Right atrium auricular region (tissue), 2 donors: ENCODE data around the gene CCT6A. TPM values are rescaled to one million over a fixed set of nuclear protein-coding genes. Genes with fewer than 3 reads are reported as not detected.
"Not testable (repeated sequence)": the region's sequence is repeated elsewhere in the genome, so short reads cannot be mapped to it uniquely, and the experiment has no call there.

ENCODE experiments used
- DNase-seq: peaks from one replicate; pipeline ENCODE4 v3.0.0-alpha.2; 2019; ENCODE audit warnings: low spot score
- H3K27ac ChIP-seq, 2 donors: fragments of 200-600 bp; sonication (generic); 1 replicate in 1 of 2; 2 replicates in 1 of 2; pipeline ENCODE4 v1.5.1; 2016 to 2019
- H3K27me3 ChIP-seq, 2 donors: fragments of 200-600 bp; sonication (generic); one replicate each; pipeline versions ENCODE4 v1.5.1 to v1.6.0; 2017 to 2019
- H3K36me3 ChIP-seq: fragments of 200-600 bp; sonication (generic); one replicate; pipeline ENCODE4 v1.5.1; 2016
- H3K4me1 ChIP-seq, 2 donors: fragments of 200-600 bp; sonication (generic); one replicate each; pipeline versions ENCODE4 v1.5.1 to v1.6.0; 2017 to 2019
- H3K4me3 ChIP-seq, 2 donors: fragments of 200-600 bp; sonication (generic); 1 replicate in 1 of 2; 2 replicates in 1 of 2; pipeline ENCODE4 v1.5.1; 2017 to 2019; ENCODE audit warnings: mild to moderate bottlenecking in 1 of 2, moderate library complexity in 1 of 2
- H3K9me3 ChIP-seq, 2 donors: fragments of 200-600 bp; sonication (generic); one replicate each; pipeline ENCODE4 v1.5.1; 2019
- total RNA-seq, 2 donors: library from RNA; depleted of rRNA; stranded (reverse); fragments of >200 nt; gene quantifications; one replicate each; pipeline ENCODE4 v1.1.0, GENCODE V29; 2016
- TF ChIP-seq, protein P1 (sequence below), 2 donors: fragments of 200-600 bp; sonication (generic); IDR thresholded peaks; one replicate each; pipeline ENCODE4 v1.5.1; 2019; ENCODE audit warnings: antibody characterized with exemption in 2 of 2

CCT6A gene
- total RNA-seq, 2 donors from 2014 or later: 39.3 to 68.1 TPM

- Histone ChIP-seq H3K4me1 (peaks cover 0 to 15% of the 10 kb centered on the region in 2 donors), H3K4me3 (no peak overlapping the region), H3K9me3 (no peaks in the 10 kb centered on the region), H3K27me3 (no peaks in the 10 kb centered on the region), H3K27ac (no peak overlapping the region), H3K36me3 (peaks cover 14% of the 10 kb centered on the region)
- TF ChIP-seq, protein P1, sequence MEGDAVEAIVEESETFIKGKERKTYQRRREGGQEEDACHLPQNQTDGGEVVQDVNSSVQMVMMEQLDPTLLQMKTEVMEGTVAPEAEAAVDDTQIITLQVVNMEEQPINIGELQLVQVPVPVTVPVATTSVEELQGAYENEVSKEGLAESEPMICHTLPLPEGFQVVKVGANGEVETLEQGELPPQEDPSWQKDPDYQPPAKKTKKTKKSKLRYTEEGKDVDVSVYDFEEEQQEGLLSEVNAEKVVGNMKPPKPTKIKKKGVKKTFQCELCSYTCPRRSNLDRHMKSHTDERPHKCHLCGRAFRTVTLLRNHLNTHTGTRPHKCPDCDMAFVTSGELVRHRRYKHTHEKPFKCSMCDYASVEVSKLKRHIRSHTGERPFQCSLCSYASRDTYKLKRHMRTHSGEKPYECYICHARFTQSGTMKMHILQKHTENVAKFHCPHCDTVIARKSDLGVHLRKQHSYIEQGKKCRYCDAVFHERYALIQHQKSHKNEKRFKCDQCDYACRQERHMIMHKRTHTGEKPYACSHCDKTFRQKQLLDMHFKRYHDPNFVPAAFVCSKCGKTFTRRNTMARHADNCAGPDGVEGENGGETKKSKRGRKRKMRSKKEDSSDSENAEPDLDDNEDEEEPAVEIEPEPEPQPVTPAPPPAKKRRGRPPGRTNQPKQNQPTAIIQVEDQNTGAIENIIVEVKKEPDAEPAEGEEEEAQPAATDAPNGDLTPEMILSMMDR (IDR thresholded peaks at IDR 0.05): no peak
- DNase-seq: no peak
Measured at GRCh38 chr7:56107954-56108258, 56.3 kb downstream of the CCT6A start.

DNA sequence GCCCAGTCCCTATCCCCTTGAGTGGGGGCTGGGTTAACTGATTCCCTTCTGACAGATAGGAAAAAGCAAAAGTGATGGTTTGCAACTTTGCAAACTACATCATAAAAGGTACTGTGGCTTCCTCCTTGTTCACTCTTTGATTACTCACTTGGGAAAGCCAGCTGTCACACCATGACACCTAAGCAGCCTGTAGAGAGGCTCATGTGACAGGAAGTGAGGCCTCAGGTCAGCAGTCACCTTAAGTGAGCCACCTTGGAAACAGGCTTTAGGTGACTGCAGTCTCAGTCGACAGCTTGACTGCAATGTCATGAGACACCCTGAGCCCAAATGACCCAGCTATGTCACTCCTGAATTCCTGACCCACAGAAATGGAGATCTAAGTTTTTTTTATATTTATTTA lies 59.0 kb downstream of the CCT6A start:
- no peak overlapping the region for H3K4me3 ChIP-seq
- H3K9me3 ChIP-seq: no peaks in the 10 kb centered on the region
- no peak overlapping the region for H3K27ac ChIP-seq
- TF ChIP-seq, protein P1 (IDR thresholded peaks at IDR 0.05): no peak
- peaks cover 0 to 4% of the 10 kb centered on the region in 2 donors for H3K4me1 ChIP-seq
- no peaks in the 10 kb centered on the region for H3K27me3 ChIP-seq
- DNase-seq: no peak
- no peaks in the 10 kb centered on the region for H3K36me3 ChIP-seq

DNA sequence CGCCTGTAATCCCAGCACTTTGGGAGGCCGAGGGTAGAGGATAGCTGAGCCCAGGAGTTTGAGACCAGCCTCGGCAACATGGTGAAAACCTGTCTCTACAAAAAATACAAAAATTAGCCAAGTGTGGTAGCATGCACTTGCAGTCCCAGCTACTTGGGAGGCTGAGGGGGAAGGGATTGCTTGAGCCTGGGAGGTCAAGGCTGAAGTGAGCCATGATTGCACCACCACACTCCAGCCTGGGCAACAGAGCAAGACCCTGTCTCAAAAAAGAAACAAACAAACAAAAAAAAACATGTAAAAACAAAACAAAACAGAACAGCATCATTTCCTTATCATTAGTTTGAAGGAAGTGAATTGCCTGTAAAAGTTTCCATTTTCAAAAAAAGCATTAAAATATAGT lies 60.7 kb downstream of the CCT6A start:
- not testable (repeated sequence) for H3K36me3 ChIP-seq, H3K27ac ChIP-seq, H3K4me1 ChIP-seq, H3K9me3 ChIP-seq, H3K27me3 ChIP-seq, H3K4me3 ChIP-seq, DNase-seq

Other genes with a start within 250 kb of the CCT6A start
- gene SEPTIN14, start 189.0 kb upstream of the CCT6A start, total RNA-seq: not detected
- 1 to 10 TPM; 2.5 to 2.6 TPM for gene ZNF713, start 164.3 kb upstream of the CCT6A start, total RNA-seq
- 10 to 100 TPM; 14.1 to 15.9 TPM for gene MRPS17, start 99.9 kb upstream of the CCT6A start, total RNA-seq
- 100 to 1,000 TPM; 205 to 370 TPM for gene NIPSNAP2, start 87.2 kb upstream of the CCT6A start, total RNA-seq
- gene PSPH, start 321 bp upstream of the CCT6A start, total RNA-seq: 10 to 100 TPM in 1 of 2 donors, 1 to 10 TPM in 1; 8.0 to 11.6 TPM
- 10 to 100 TPM; 31.7 to 54.9 TPM for gene SUMF2, start 12.5 kb downstream of the CCT6A start, total RNA-seq
- gene PHKG1, start 41.2 kb downstream of the CCT6A start, total RNA-seq: 10 to 100 TPM; 11.7 to 27.3 TPM
- 100 to 1,000 TPM; 439 to 485 TPM for gene CHCHD2, start 54.7 kb downstream of the CCT6A start, total RNA-seq
- not detected for gene NUPR2, start 64.7 kb downstream of the CCT6A start, total RNA-seq